ENCODE results near the gene TMEM8B. TPM values are rescaled to one million over a fixed set of nuclear protein-coding genes. Genes with fewer than 3 reads are reported as not detected.

TMEM8B gene
- polyA plus RNA-seq, 1 of the 3 experiments (the other 2 are of a cell fraction), result 5.8 TPM

DNA sequence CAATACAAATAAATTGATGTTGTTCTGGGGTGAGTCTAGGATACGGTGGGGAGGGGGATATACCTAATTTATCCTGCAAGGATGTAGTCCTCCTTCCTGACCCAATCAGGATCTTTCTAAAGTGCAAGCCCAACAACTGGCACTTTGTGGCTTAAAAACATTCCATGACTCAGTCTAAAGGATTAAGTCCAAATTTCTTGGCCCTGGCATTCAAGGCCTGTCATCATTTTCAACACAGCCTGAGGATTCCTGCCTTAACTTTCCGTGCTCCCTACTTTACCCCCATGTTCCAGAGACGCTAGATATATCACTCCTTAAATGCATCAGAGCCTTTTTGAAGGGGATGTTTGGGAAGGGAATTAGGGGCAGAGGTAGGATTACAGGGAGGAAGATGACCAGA lies 1.5 kb upstream of the TMEM8B start (continued):
- no peak for TF ChIP-seq EZH2phosphoT487 (IDR thresholded peaks at IDR 0.05; ENCODE audit: borderline replicate concordance, low read depth)

- Histone ChIP-seq H3K9me2 (no peaks in the 10 kb centered on the region), H3K79me2 (ENCODE audit: insufficient read depth) (no peaks in the 10 kb centered on the region), H3K4me2 (peak within 1 kb of the TSS; percentile 96), H3K27ac (ENCODE audit: low read depth in 2 of 2, low read length in 1 of 2) (peak within 1 kb of the TSS; percentile 46 to 56; a peak in 3 of 4 replicates), H3K36me3 (replicated peaks in 1 of 2; ENCODE audit: control insufficient read depth in 1 of 2, insufficient read depth in 2 of 2, low read length in 1 of 2) (no peaks in the 10 kb centered on the region), H3K4me3 (ENCODE audit: low read depth in 2 of 2, low read length in 1 of 2) (peak within 1 kb of the TSS; percentile 56 to 80), H3K4me1 (ENCODE audit: control insufficient read depth in 1 of 2, insufficient read depth in 2 of 2, low read depth in 1 of 2, low read length in 1 of 2) (peaks cover 7 to 25% of the 10 kb centered on the region in 2 experiments; a peak in 1 of 4 replicates), H3K27me3 (ENCODE audit: insufficient read depth) (no peaks in the 10 kb centered on the region), H3K9ac (peak within 1 kb of the TSS; percentile 73), H3F3A (replicated peaks; ENCODE audit: insufficient read depth) (peaks cover 4% of the 10 kb centered on the region), H3K9me3 (no peaks in the 10 kb centered on the region), H4K20me1 (ENCODE audit: insufficient read depth) (no peaks in the 10 kb centered on the region), H2AFZ (ENCODE audit: low read depth) (peak within 1 kb of the TSS; percentile 98)
- TF ChIP-seq POLR2AphosphoS5 (IDR thresholded peaks at IDR 0.05; ENCODE audit: low read depth, low read length), result peak; percentile 20; the same call in 1 of the 2 replicates
- TF ChIP-seq NFIC (IDR thresholded peaks at IDR 0.05; ENCODE audit: borderline replicate concordance), result no peak
- TF ChIP-seq RFX5 (IDR thresholded peaks at IDR 0.05; ENCODE audit: low read length), result no peak
- TF ChIP-seq, protein P1, sequence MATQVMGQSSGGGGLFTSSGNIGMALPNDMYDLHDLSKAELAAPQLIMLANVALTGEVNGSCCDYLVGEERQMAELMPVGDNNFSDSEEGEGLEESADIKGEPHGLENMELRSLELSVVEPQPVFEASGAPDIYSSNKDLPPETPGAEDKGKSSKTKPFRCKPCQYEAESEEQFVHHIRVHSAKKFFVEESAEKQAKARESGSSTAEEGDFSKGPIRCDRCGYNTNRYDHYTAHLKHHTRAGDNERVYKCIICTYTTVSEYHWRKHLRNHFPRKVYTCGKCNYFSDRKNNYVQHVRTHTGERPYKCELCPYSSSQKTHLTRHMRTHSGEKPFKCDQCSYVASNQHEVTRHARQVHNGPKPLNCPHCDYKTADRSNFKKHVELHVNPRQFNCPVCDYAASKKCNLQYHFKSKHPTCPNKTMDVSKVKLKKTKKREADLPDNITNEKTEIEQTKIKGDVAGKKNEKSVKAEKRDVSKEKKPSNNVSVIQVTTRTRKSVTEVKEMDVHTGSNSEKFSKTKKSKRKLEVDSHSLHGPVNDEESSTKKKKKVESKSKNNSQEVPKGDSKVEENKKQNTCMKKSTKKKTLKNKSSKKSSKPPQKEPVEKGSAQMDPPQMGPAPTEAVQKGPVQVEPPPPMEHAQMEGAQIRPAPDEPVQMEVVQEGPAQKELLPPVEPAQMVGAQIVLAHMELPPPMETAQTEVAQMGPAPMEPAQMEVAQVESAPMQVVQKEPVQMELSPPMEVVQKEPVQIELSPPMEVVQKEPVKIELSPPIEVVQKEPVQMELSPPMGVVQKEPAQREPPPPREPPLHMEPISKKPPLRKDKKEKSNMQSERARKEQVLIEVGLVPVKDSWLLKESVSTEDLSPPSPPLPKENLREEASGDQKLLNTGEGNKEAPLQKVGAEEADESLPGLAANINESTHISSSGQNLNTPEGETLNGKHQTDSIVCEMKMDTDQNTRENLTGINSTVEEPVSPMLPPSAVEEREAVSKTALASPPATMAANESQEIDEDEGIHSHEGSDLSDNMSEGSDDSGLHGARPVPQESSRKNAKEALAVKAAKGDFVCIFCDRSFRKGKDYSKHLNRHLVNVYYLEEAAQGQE (IDR thresholded peaks at IDR 0.05; ENCODE audit: low read depth, low read length), result no peak
- TF ChIP-seq ELF1 (IDR thresholded peaks at IDR 0.05), result no peak
- no peak for DNase-seq
- POLR2A ChIA-PET, result no interaction called here
- CTCF ChIA-PET, result interaction anchor here (1.4 to 5.7 kb wide), 3 partner anchors 15 to 54 kb away, joined by 5 to 54 read pairs (median 14); partner anchors contain the start of gene HINT2
- WGBS (ENCODE audit: low lambda C conversion rate), result 16% methylated on average over 21 of the region's 21 CpGs
These were observed 328 bp upstream of the TMEM8B start, which contains the start of gene FAM221B for GRCh38 chr9:35828716-35829083. Gene FAM221B (minus strand): TSS chr9:35828732. CDS start chr9:35826161, 2,571 bp downstream.

DNA sequence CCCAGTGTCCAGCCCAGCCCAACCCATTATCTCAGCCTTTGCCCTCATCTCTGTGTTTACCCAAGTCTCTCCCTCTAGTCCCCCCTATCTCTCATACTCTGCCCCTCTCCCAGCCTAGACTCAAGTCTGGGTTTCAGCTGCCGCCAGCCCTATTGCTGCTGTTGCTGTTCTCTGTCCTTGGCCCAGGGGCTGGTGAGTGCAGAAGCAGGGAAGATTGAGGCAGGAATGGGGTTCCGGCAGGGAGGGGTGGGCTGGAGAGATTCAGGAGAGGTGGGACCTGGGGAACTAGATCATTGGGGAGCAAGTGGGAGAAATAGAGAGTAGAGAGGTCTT lies 702 bp downstream of the TMEM8B start:
- no peaks in the 10 kb centered on the region for H3K79me2 ChIP-seq (ENCODE audit: insufficient read depth)
- H3K9me3 ChIP-seq, result no peaks in the 10 kb centered on the region
- H3K4me2 ChIP-seq, result peak overlapping the region; percentile 96
- H3K4me3 ChIP-seq (ENCODE audit: low read depth in 2 of 2, low read length in 1 of 2), result peak overlapping the region; percentile 56 to 80
- TF ChIP-seq EP300 (IDR thresholded peaks at IDR 0.05; ENCODE audit: borderline replicate concordance in 1 of 2, low read depth in 1 of 2, low read length in 1 of 2) (no peak), USF1 (IDR thresholded peaks at IDR 0.05; ENCODE audit: borderline replicate concordance, low read depth) (no peak), CHD2 (IDR thresholded peaks at IDR 0.05; ENCODE audit: low read length, partially characterized antibody) (no peak)
- POLR2A ChIA-PET, result no interaction called here
- peaks cover 4% of the 10 kb centered on the region for H3F3A ChIP-seq (replicated peaks; ENCODE audit: insufficient read depth)
- H3K36me3 ChIP-seq (replicated peaks in 1 of 2; ENCODE audit: control insufficient read depth in 1 of 2, insufficient read depth in 2 of 2, low read length in 1 of 2), result no peaks in the 10 kb centered on the region
- peak overlapping the region; percentile 73 for H3K9ac ChIP-seq
- peak overlapping the region; percentile 74; the same call in 1 of the 2 replicates for H2AFZ ChIP-seq (ENCODE audit: low read depth)
- peaks cover 7 to 25% of the 10 kb centered on the region in 2 experiments; a peak in 1 of 4 replicates for H3K4me1 ChIP-seq (ENCODE audit: control insufficient read depth in 1 of 2, insufficient read depth in 2 of 2, low read depth in 1 of 2, low read length in 1 of 2)
- no peak for DNase-seq
- no peaks in the 10 kb centered on the region for H3K27me3 ChIP-seq (ENCODE audit: insufficient read depth)
- CTCF ChIA-PET, result interaction anchor here (4.4 kb wide), 1 partner anchor 39 kb away, joined by 20 read pairs; no protein-coding TSS in a partner anchor
- H4K20me1 ChIP-seq (ENCODE audit: insufficient read depth), result no peaks in the 10 kb centered on the region
- H3K27ac ChIP-seq (ENCODE audit: low read depth in 2 of 2, low read length in 1 of 2), result peak overlapping the region in 1 of 2 experiments; percentile 46; a peak in 3 of 4 replicates
- WGBS (ENCODE audit: low lambda C conversion rate), result 72% methylated on average over 2 of the region's 2 CpGs
- no peaks in the 10 kb centered on the region for H3K9me2 ChIP-seq

All from SK-N-SH (cell line).